LNCAP (cell line): ENCODE results near the gene MCTP1.

Source experiments
- TF ChIP-seq, protein P1 (sequence below): fragments of 450-650 bp; IDR thresholded peaks from 2 replicates; pipeline ENCODE4 v1.5.1; 2017; ENCODE audit warnings: mild to moderate bottlenecking

The MCTP1 gene

DNA sequence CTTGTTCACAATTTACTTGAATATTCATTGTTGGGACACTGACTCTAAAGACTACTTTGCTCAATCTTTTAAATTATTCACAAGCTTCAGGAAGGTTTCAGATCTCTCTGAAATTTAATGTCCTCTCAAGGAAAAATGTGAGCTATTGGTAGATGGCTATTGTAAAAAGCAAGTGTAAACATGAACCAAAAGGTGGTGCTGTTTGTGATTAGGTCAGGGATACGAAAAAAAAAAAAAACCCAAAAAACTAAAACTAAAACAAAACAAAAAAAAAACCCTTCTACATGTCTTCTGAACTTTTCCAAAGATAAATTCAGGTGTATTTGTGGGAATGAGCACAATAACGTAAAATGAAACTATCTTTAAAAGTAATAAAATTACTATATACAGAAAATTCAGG lies 472.7 kb downstream of the MCTP1 start:
- TF ChIP-seq, protein P1, sequence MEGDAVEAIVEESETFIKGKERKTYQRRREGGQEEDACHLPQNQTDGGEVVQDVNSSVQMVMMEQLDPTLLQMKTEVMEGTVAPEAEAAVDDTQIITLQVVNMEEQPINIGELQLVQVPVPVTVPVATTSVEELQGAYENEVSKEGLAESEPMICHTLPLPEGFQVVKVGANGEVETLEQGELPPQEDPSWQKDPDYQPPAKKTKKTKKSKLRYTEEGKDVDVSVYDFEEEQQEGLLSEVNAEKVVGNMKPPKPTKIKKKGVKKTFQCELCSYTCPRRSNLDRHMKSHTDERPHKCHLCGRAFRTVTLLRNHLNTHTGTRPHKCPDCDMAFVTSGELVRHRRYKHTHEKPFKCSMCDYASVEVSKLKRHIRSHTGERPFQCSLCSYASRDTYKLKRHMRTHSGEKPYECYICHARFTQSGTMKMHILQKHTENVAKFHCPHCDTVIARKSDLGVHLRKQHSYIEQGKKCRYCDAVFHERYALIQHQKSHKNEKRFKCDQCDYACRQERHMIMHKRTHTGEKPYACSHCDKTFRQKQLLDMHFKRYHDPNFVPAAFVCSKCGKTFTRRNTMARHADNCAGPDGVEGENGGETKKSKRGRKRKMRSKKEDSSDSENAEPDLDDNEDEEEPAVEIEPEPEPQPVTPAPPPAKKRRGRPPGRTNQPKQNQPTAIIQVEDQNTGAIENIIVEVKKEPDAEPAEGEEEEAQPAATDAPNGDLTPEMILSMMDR = no peak; the same call in 1 of the 2 replicates

DNA sequence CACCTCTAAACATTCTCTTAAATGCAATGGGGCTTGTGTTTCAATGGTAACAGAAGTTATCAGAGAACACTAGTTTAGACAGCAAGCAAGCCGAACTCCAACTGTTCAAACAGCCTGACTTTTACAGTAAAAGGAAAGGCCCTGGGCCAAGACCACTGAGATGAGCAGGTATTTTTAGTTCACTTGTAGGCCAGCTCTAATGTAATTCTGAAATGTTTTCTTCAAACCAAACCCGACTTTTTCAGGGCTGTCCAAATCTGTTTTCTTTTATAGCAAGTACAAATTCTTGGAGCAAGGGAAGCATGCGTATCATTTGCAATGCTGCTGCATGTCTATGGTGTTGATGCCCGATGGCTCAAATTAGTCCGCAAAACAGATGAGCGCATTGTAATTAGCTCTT lies 473.6 kb downstream of the MCTP1 start:
- TF ChIP-seq, protein P1 = no peak

DNA sequence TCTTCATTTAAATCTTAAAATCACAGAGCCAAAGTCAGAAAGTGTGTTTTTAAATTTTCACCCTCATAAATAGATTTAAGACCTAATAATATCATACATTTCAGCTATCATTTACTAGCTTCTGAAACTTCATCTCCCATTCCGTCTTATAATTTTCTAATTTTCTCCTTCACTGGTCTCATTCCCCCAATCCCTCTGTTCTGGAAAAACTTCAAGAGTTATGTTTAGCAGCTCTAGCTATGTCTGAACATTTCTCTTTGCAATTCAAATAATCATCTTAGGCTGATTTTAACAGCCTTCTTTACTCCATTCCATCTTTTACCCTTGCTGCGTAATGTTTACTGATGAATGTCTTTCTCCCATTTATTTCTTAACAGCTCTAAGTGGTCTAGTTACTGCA lies 474.0 kb downstream of the MCTP1 start:
- TF ChIP-seq, protein P1 = no peak

DNA sequence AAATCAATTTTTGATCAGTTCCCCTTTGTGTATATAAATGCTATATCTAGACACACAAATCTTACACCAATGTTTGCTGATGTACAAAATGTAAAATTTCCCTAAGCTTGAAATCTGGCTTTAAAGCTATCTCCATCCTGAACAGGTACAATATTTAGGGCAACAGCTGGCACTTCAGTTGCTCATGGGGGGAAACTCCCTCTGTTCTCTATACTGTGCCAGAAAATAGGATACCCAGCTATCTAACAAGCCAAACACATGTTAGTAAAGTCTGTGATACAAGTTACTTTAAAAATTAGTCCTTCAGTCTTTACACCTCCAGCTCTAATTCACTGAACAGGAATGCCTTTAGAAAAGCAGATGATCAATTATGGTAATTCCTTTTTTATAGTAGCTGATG lies 474.6 kb downstream of the MCTP1 start:
- TF ChIP-seq, protein P1 = no peak

DNA sequence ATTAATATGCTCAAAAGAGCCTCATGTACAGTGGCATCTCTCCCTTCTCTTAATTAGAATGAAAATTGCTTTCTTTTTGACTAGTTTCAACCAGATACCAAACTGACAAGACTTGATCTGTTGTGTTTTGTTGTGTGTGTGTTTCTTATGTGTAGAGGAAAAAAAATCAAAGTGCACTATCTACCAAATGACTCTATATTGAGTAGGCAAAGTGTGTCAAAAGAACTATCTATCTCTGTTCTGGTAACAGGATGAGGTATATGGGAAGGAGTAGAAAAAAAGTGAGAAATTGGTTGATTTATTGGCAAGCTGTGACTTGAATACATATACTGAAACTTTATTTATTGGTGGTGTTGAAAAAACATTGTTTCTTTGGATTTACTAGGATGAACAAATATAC lies 476.4 kb downstream of the MCTP1 start:
- TF ChIP-seq, protein P1 = no peak

DNA sequence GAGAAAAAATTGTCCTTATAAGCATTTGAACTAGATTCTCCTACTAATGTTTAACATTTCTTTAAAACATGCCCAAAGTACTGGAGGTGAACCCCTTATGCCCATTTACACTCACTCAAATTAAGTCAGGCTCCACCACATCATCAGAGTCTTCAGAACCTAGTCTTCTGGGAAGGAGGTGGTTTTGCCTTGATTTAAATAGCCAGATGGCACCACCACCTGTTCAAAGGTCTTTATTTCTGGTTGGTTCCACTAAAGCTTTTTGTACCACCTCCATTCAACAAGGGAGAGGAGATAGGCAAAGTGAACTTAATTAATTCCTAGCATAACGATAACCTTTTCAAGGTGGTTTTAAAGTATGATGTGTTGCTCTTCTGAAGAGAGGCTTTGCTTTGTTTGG lies 476.9 kb downstream of the MCTP1 start:
- TF ChIP-seq, protein P1 = no peak

GRCh38 chr5:94802450-94802849 lies 482.4 kb downstream of the MCTP1 start:
- TF ChIP-seq, protein P1 = no peak

DNA sequence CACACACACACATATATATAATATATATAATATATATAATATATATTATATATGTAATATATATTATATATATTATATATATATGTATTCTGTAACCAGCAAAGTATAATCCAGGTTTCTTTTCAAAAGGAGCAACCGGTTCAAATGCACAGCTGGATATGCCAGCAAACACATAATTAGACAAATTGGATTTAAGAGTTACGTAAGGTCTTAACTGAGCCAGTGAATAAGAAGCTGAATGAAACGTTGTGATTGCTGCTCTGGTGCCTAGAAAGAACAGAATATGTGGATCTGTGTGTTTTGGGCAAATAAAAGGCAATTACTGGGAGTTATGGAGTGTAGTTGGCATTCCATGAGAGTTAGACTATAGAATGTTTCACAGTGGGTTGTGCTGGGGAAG lies 488.3 kb downstream of the MCTP1 start:
- TF ChIP-seq, protein P1 = no peak
